ENCODE measurements around the gene BSDC1.
A peak's percentile ranks its signal among the peaks of the same experiment; 100 is the strongest.

DNA sequence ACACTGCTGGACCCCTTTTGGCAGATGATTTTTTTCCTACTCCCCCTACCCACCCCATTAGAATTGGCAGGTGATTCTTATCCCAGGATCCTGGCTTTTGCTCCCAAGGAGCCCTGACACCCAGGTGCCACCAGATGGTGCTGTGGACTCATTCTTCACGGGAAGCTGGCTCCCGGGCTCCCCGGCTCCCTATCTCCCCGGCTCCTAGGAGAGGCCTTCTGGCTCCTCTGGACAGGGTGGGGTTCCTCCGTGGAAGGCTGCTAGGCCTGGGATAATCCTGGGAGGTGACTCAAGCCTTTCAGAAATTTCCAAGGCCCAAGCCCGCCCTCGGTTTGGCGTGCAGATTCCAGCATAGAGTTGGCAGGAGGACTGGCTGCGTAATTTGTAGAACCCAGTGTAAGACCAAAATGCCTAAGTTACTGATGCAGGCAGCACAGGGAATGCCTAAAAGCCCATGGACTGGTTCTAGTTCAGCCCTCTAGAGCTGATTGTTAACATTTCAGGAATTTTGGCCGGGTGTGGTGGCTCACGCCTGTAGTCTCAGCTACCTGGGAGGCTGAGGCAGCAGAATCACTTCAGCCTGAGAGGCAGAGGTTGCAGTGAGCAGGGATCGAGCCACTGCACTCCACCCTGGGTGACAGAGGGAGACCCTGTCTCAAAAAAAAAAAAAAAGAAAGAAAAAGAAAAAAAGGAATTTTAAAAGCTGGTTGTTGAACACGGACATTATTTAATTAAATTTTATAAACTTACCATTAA is 6.8 kb upstream of the BSDC1 start:
- TF ChIP-seq CTCF (conservative IDR thresholded peaks at IDR 0.05; ENCODE audit: low read length) (peak; percentile 94), EZH2phosphoT487 (IDR thresholded peaks at IDR 0.05; ENCODE audit: borderline replicate concordance) (no peak)

Data from Loucy (cell line).